GM18870 (cell line): ENCODE measurements around the gene CORIN.
"Not testable (repeated sequence)": the region's sequence is repeated elsewhere in the genome, so short reads cannot be mapped to it uniquely, and the experiment has no call there.

Experiments
- ATAC-seq: cut with Tn5 transposase; IDR thresholded peaks from one replicate; pipeline ENCODE4 v1.9.1; 2021; ENCODE audit warnings: moderate library complexity; ENCODE audit not compliant: unreplicated experiment

CORIN gene

DNA sequence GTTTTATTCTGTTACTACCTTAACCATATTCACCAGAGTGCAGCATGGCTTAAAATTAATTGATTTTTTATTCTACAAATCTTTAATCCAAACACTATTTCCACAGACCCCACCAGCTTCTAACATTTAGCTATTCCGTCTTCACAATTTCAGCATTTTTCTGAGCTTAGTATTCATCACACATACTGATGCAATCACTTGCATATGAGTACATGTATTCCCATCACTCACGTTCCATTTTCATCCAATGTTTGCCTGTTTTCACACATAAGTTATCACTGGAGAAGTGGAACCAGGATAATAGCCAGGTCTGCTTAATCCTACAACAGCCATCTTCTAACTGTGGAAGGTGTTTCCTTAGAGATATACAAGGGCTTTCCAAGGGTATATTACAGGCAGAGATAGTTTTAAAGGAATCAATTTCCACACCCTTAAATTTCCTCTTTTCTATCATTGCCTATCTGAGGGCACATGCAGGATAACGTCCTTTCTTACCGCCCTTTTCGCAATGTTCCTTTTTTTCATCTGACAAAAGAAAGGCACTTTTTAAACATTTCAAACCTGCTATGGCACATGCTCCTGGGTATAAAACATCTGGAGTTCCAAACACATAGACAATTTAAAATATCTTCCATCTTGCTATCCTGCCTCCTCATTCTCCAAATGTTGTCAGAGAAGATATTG, 115.8 kb downstream of the CORIN start:
- ATAC-seq, result no peak

DNA sequence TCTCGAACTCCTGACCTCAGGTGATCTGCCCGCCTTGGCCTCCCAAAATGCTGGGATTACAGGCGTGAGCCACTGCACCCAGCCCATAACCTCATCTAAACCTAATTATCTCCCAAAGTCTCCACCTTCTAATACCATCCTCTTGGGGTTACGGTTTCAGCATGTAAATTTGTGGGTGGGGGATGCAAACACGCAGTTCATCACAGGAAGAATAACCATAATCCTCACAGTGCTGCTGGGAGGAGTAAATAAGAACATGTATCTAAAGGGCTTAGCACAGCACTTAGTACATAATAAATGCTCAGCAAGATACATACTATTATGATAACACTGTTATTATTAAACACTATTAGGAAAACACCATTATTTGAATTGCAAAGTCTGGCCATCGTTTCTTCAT, 116.4 kb downstream of the CORIN start:
- no peak for ATAC-seq

DNA sequence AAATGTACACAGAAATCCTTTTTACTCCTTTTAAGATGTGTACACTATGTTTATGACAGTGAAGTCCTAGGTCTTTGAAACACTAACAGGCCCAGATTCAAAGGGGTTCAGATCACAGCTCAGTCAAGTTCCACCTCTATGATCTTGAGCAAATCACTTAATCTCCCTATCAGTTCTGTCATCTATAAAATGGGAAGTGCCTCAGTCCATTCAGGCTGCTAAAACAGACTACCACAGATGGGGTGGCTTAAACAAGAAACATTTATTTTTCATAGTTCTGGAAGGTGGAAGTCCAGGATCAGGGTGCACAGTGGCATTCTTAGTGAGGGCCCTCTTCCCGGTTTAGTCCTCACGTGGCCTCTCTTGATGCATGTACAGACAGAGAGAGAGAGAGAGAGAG, 117.1 kb downstream of the CORIN start:
- ATAC-seq, result no peak

DNA sequence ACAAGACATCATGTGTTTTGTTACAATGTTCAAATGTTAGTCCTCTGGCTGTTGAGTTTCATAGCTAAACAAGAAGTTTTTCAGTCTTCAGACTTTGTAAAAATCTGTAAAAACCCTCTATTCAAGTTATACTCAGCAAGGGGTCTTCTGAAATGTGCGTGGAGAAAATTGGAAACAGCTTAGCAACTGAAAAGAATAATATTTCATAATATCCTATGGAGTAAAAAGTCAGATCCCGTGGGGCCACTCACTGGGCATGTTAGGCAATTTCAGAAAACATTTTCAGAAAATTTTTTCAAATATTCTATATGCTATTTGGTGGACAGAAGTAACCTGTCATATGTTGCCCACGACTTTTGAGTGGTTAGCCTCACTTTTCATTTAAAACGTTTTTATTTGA, 118.3 kb downstream of the CORIN start:
- ATAC-seq, result no peak

DNA sequence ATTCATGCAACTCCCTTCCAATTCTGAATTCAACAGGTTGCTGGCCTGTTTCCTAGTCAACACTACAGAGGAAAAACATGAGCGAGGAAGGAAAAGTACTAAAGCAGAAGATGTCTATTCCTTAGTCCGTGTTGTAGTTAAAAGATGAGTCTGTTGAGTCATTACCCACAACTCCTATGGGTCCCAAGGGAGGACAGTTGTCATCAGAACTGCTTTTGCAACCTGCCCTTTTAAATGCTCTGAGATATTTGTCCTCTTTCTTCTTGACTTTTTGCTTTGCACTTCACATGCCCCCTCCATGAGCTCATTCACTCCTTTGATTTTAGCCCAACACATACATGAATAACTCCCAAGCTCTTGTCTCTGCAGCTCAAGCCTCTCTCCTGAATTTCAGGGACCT, 119.2 kb downstream of the CORIN start:
- ATAC-seq, result no peak

DNA sequence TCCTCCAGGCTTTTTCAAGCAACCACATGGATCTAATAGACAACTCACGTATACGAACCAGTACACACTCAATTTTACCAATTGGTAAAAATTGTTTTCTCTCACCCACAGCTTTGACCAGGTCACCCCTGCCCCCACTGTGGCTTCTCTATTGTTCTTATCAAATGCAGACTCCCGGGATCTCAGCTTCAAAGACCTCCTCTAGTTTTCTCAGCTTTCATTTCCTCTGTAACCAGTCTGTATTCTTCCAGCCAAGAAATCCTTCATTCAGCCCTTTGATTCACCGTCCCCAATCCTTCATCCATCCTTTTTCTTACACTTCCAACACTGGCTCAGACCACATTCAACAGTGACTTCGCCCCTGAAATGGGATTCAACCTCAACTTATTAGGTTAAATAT, 120.7 kb downstream of the CORIN start:
- ATAC-seq, result no peak

DNA sequence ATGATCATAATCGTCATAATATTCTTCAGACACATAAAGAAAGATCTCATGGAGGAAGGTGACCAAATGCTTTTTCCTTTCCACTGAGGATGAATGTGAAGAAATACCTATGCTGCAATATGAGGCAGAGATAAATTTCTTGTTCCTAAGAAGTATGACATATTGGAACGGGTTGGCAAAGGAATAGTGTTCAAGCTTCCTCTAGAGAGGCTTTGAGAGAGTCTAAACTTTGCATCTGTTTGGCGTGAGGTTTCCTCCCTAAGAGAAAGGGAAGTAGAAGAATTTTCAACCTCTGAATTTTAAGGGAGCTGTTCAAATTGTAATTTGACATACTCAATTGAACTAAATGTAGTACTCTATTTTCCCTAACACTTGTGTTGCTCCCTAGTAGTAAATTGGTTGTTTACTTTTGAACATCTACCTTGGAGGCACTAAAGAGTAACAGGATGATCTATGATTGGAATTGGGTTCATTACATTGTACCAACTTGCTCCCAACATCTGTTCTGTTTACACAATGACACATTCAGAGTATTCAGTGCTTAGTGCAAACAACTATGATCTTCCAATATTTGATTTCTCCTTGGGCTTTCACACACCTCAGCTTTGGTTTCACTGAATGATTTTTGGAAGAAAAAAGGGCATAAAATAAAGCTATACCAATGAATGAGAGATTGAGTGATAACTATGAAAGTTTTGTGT, 122.0 kb downstream of the CORIN start:
- no peak for ATAC-seq

DNA sequence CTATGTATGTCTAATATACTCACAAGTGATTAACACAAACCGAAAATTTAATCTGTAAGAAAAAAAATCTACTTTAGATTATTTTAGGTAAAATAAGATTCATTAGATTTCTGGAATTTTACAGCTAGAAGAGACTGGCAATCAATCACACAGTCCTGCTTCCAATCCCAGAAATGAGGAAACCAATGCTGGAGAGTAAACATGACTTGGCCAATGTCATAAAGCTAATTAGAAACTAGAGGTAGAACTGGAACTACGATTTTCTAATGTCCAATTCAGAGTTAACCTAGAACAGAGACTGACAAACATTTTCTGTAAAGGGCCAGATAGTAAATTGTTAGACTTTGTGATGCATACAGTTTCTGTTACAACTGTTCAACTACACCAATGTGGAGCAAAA, 123.6 kb downstream of the CORIN start:
- no peak for ATAC-seq

DNA sequence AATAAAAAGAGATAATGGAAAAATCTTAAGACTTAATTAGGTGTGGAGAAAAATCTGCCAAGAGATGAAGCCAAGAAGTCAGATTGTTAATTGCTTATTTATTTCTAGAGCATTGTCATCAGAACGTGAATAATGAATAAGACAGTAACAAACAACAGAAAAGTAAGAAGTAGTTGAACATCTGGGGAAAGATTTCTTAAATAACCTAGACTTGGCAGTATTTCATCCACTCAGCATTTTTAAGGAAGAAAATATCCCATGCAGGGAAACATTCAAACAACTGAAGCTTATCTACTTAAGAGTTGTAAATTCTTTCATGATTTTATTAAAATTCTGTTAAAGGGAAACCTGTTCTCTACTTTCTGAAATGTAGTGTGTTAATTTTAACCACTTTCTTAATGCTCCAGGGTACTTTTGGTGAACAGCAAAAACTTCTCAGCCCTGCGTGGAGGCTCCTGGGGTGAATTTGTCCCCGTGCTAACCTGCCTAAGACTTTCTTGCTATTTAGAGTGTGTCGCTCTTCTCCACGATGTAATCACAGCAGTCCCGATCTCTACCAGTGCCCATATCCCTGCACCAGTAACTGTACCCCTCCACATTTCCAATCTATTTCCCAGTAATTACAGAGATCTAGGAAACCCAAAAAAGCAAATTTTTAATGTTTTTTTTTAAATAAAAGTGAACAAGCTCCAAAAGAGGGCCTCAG, 124.6 kb downstream of the CORIN start:
- no peak for ATAC-seq

DNA sequence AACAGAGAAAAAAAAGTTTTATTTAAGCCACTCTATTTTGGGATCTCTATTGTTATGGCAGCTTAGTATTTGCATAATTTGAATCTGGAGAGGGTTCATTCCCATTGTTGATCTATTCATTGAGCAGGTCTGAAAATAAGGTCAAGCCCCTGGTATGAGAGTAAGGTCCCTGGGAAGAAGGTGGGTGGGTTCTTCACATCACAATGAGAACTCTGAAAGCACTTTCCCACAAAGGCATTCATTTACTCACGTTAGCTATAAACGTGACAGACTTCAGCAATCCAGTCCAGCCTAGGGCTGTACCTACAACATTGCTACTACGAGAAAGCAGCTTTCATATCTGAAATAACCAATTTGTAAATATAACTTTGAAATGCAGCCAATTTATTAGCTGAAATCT, 126.2 kb downstream of the CORIN start:
- ATAC-seq, result no peak

DNA sequence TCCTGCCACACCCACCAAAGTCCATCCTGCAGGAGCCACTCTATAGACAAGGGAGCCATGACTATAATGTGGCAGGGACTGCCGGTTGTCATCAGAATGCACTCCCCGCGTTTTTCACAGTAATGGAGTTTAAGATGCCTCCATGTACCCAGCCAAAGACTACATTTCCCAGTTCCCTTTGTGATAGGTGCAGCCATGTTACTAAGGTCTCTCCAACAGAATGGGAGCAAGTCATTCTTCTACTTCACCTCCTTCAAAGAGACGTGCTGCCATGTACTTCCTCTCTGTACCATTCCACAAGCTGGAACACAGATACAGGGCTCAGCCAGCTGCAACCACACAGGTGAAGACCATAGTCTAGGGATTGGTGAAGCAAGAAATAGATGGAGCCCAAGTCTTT, 126.7 kb downstream of the CORIN start:
- no peak for ATAC-seq

DNA sequence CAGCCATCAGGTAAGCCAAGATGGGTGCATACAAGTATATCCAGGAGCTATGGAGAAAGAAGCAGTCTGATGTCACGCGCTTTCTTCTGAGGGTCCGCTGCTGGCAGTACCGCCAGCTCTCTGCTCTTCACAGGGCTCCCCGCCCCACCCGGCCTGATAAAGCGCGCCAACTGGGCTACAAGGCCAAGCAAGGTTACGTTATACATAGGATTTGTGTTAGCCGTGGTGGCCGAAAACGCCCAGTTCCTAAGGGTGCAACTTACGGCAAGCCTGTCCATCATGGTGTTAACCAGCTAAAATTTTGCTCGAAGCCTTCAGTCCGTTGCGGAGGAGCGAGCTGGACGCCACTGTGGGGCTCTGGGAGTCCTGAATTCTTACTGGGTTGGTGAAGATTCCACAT, 131.5 kb downstream of the CORIN start:
- not testable (repeated sequence) for ATAC-seq

DNA sequence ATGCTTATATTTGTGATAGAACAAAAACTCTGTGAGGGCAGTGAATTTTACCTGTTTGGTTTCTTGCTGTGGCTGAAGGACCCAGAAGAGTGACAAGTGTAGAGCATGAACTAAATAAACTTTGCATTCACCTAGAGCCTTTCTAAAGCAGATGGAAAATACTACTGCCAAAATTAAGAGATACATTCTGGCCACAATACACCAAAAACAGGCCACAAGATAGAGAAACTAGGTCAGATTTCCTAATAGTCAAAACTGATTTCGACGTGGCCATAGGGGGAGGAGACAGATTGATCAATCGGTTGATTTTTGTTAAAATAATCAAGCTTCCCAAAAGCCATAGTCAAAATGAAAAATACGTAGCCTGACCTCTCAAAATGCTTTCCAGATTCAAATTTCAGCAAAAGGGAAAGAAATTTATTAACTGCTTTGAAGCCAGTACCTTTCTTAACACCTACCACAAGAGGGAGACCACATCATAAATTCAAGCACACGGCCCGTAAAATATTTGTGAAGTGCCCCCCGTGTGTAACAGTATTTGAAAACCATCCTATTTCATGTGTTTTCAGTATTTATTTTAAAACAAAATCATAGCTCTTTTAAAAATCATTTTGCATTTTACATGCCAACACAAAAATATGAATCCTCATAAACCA, 132.4 kb downstream of the CORIN start:
- ATAC-seq, result no peak

DNA sequence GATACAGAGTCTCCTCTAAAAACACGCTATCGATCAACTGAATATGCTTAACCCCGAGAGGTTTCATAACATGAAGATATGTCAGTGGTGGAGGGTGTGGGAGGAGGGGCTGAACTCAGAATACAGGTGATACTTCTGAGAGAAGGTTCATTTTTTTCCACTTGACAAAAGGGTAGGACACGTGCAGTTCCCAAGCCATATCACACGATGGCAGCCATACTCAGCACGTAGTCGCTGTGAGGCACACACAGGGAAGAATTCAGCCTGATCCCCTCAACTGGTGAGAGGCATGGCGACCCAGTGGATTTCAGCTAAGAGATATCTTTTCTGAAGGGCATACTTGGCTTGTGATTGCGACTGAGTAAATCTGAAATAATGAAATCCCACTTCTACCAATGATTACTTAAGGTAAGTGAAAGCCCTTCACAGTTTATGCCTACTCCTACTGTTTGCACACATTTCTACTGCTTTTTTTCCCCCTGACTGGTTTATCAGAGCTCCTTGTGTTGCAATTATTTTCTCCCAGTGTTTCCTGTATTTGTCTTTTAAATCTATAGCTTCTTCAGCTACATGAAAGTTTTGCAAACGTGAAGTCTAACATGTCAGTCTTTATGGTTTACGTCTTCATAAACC, 133.1 kb downstream of the CORIN start:
- no peak for ATAC-seq

DNA sequence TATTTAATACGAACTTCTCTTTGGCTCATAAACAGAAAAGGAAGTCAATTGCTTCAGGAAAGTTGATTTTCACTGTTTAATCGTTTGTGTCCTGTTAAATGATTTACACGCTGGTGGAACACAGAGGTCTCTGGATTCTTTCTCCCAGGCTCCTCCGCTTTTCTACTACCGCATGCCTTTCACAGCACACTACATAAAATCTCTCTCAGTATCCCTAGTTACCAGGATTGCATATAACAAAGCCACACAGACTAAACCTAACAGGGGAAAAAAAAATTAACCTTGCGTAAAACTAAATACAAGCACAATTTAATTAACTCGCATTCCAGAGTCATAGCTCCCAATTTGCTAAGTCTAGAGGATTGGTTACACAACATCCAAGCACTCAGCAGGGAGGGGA, 133.9 kb downstream of the CORIN start:
- no peak for ATAC-seq

DNA sequence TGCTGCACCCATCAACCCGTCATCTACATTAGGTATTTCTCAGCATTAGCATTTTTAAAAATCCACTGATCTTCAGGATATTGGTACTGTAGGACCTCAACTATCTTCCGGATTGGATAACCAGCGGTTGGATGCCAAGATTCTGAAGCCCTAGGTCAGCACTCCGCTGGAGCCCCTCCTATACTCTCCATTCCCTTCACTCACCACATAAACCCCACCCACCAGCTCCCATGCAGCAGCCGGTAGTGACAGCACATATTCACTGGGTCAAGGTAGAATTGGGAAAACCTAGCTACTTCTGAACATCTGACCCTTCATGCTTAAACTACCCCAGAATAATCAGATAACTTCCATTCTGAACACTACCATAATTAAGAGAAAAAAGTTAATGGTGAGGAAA, 134.9 kb downstream of the CORIN start:
- no peak for ATAC-seq

DNA sequence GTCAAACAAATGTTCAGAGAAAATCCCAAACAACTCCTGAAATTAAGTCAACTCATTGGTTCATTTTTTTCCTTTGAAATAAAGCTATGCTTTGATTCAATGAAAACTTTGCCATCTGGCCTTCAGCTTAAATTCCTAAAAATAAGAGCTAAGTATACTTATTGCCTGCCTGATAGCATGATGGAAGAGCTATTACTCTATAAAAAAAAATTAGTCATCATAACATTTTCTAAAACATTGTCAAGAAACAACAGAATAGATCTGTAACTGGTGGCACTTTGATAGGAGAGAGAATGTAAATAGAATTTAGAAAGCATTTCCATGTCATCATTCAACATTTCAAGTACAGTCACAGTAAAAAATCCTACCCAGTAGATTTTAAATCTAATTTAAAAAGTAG, 136.6 kb downstream of the CORIN start:
- no peak for ATAC-seq

DNA sequence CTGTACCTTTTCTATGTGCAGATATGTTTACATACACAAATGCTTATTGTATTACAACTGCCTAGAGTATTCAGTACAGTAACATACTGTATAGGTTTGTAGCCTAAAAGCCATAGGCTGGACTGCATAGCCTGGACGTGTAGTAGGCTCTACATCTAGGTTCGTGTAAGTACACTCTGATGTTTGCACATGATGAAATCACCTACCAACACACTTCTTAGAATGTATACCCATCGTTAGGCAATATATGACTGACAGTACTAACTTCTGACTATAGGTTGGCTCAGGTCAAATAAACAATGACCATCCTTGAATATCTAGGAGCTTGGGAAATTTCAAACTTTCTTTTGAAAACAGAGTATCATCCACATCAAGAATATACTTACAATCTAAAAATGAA, 139.0 kb downstream of the CORIN start:
- ATAC-seq, result no peak

DNA sequence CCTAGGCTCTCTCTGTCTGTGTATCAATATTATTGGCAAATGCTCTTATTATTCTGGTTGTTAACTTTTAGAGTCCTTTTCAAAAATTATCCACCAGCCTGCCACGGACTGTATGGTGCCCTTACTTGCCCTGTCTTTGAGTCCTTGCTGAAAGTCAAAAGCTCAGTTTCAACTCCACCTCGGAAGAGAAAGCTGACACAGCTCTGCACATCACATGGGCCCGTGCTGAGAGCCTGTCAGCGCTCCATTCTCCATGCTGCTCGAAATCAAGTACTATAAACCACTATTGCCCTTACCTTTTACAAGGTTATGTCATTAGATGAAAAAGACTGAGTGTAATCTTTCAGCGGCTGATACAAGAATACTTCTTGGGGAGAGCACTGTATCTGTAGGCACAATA, 141.0 kb downstream of the CORIN start:
- ATAC-seq, result no peak

DNA sequence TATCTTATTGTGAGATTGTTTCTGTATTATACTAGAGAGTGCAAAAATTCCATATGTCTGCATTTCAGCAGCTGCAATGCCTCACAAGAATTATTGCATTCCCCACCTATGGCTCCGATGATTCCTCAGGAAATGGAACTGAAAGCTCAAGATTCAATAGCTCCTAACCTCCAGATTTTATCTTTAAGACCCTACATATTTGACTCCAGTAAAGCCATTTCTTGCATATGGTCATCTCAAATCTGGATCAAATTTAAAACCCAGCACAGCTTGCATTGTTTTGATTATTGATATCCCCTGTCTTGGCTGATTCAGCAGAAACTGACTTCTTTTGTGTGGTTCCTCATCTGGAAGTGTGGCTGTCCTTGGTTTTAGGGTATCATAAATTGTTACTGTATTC, 142.6 kb downstream of the CORIN start:
- no peak for ATAC-seq

DNA sequence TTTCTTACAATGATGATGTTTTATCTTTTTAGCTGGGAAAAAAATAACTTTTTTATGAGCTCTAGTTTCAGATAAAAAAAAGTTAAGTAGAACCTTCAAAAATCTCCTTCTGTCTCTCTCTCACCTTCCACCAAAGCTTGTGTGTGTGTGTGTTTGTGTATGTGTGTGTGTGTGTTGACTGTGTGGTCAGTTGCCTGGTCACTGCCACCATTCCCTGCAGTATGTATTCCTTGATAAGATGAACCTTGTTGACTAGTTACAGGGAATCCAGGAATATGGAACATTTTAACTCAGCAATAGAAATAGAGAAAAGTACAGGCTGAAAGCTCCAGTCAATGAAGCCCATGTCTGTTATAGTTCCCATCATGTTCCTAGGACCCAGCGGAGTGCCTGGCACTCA, 143.5 kb downstream of the CORIN start:
- ATAC-seq, result no peak
